GM12801 (cell line): Measurements from ENCODE around the gene PDGFRA.

ENCODE experiments used
- TF ChIP-seq, protein P1 (sequence below): IDR thresholded peaks from one replicate; pipeline ENCODE4 v1.5.1; 2011; ENCODE audit warnings: control low read depth; ENCODE audit not compliant: insufficient read length; ENCODE audit errors: extremely low read depth

Gene PDGFRA

GRCh38 chr4:54192811-54193210, 36.3 kb upstream of the PDGFRA start:
- TF ChIP-seq, protein P1, sequence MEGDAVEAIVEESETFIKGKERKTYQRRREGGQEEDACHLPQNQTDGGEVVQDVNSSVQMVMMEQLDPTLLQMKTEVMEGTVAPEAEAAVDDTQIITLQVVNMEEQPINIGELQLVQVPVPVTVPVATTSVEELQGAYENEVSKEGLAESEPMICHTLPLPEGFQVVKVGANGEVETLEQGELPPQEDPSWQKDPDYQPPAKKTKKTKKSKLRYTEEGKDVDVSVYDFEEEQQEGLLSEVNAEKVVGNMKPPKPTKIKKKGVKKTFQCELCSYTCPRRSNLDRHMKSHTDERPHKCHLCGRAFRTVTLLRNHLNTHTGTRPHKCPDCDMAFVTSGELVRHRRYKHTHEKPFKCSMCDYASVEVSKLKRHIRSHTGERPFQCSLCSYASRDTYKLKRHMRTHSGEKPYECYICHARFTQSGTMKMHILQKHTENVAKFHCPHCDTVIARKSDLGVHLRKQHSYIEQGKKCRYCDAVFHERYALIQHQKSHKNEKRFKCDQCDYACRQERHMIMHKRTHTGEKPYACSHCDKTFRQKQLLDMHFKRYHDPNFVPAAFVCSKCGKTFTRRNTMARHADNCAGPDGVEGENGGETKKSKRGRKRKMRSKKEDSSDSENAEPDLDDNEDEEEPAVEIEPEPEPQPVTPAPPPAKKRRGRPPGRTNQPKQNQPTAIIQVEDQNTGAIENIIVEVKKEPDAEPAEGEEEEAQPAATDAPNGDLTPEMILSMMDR, result no peak

- TF ChIP-seq, protein P1, result no peak
Observed at GRCh38 chr4:54197926-54198325, 31.2 kb upstream of the PDGFRA start.

GRCh38 chr4:54199919-54200318, 29.2 kb upstream of the PDGFRA start:
- TF ChIP-seq, protein P1, result no peak

- TF ChIP-seq, protein P1, result no peak
Observed at GRCh38 chr4:54209617-54210016, 19.5 kb upstream of the PDGFRA start.

DNA sequence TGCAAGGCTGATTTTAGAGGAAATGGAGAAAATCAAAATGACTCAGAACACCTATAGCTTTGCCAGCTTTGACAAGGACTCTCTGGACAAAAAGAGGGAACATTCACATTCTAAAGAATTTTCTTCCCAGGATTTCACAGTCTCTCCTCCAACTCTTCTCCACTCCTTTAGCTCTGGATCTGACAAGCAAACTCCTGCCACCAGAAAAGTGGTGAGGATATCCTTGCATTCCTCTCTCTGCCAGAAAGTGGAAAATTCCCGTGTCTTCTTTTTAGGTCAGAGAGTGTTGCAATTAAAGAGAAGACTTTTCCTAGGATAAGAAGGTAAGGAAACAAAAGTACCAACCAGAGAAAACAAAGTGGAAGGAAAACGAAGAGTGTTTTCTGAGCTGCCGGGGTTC, 16.1 kb upstream of the PDGFRA start:
- TF ChIP-seq, protein P1, result no peak

GRCh38 chr4:54213761-54214160, 15.3 kb upstream of the PDGFRA start:
- TF ChIP-seq, protein P1, result no peak

DNA sequence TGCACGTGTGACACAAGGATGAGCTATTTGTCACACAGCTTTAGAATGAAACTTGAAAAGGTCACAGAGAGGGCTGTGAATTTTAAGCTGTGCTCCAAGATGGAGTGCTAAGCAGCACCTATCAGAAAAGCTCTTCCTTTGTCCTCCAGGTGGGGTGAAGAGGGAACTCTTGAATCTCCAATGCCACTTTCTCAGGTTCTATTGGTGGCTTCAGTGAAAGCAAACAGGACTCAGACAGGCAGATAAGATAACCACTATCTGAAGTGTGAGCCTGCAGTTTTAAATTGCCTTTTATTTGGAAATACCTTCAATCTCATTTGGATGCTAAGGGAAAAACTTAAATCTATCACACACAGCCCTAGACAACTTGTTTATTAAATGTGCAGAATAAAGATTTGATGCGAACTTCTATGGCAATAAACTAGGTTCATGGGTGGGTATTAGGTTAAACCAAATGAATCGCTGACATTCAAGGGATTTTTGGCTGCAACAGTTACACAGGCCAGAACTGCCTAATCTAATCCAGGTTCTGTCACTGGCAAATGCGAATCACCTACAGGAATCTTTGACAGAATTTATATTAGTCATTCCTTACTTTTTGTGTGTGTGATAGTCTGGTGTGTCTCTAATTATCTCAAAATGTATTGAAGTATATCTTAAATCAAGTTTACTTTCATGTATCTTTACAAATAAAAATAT, 13.6 kb upstream of the PDGFRA start:
- TF ChIP-seq, protein P1, result no peak
